Measurements from ENCODE around the gene PSMD13.

PSMD13 gene

DNA sequence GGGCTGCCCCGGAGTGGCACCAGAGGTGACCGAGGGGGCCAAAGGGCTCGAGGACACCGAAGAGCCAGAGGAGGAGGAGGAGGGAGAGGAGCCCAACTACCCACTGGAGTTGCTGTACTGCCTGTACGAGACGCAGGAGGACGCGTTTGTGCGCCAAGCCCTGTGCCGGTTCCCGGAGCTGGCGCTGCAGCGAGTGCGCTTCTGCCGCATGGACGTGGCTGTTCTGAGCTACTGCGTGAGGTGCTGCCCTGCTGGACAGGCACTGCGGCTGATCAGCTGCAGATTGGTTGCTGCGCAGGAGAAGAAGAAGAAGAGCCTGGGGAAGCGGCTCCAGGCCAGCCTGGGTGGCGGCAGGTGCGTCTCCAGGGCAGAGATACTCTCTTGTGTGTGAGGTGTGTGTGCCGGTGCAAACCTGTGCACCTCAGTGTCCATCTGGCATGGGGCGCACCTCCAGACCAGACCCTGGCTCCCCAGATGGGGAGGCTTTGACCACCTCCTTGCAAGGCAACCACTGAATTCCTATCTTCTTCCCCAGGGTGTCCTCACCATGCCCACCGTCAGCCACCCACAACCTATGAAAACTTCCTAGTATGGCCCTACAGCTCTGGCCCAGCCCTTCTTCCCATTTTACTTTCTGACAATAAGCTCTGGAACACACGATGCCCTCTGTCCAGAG is 44.8 kb downstream of the PSMD13 start:
- ChIA-PET POLR2A (no interaction called here), CTCF (no interaction called here)
- TF ChIP-seq SUZ12 (IDR thresholded peaks at IDR 0.05) (no peak), ZNF384 (IDR thresholded peaks at IDR 0.05) (no peak), FOXK2 (IDR thresholded peaks at IDR 0.05) (no peak), SP1 (IDR thresholded peaks at IDR 0.05) (no peak), NFRKB (IDR thresholded peaks at IDR 0.05) (no peak), BHLHE40 (IDR thresholded peaks at IDR 0.05; ENCODE audit: borderline replicate concordance) (no peak), HDGF (IDR thresholded peaks at IDR 0.05; ENCODE audit: borderline replicate concordance) (no peak), LEF1 (IDR thresholded peaks at IDR 0.05; ENCODE audit: borderline replicate concordance) (no peak), FOXM1 (IDR thresholded peaks at IDR 0.05; ENCODE audit: borderline replicate concordance) (no peak), L3MBTL2 (conservative IDR thresholded peaks at IDR 0.05) (no peak), TARDBP (IDR thresholded peaks at IDR 0.05) (no peak), FOXA1 (IDR thresholded peaks at IDR 0.05) (no peak), ELF4 (IDR thresholded peaks at IDR 0.05) (no peak), ARNT (IDR thresholded peaks at IDR 0.05) (no peak), CTBP1 (IDR thresholded peaks at IDR 0.05; ENCODE audit: borderline replicate concordance) (no peak)
- TF ChIP-seq, protein P1, sequence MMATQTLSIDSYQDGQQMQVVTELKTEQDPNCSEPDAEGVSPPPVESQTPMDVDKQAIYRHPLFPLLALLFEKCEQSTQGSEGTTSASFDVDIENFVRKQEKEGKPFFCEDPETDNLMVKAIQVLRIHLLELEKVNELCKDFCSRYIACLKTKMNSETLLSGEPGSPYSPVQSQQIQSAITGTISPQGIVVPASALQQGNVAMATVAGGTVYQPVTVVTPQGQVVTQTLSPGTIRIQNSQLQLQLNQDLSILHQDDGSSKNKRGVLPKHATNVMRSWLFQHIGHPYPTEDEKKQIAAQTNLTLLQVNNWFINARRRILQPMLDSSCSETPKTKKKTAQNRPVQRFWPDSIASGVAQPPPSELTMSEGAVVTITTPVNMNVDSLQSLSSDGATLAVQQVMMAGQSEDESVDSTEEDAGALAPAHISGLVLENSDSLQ (IDR thresholded peaks at IDR 0.05), result no peak
- no peak for DNase-seq (ENCODE audit: extremely low spot score)

DNA sequence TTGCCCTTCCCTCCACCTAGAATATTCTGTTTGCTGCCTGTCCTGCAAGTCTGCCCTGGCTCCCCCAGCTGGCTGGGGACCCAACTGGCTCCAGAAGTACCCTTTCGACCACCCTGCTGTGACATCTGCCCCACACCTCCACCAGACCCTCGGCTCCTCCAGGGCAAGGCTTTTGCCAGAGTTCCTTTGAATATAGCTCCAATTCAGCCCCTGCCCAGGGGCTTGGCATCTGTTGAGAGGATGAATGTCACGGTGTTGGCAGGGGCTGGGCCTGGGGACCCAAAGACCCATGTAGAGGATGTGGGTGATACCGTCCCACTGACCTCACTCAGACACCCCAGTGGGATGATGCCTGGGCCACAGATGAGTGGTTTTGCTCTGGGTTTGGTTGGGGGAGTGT is 45.4 kb downstream of the PSMD13 start:
- TF ChIP-seq ARNT (IDR thresholded peaks at IDR 0.05), result no peak
- TF ChIP-seq FOXA1 (IDR thresholded peaks at IDR 0.05), result no peak
- TF ChIP-seq CTBP1 (IDR thresholded peaks at IDR 0.05; ENCODE audit: borderline replicate concordance), result no peak
- TF ChIP-seq FOXM1 (IDR thresholded peaks at IDR 0.05; ENCODE audit: borderline replicate concordance), result no peak
- TF ChIP-seq ELF4 (IDR thresholded peaks at IDR 0.05), result no peak
- TF ChIP-seq LEF1 (IDR thresholded peaks at IDR 0.05; ENCODE audit: borderline replicate concordance), result no peak
- no peak for TF ChIP-seq ZNF384 (IDR thresholded peaks at IDR 0.05)
- TF ChIP-seq L3MBTL2 (conservative IDR thresholded peaks at IDR 0.05), result no peak
- no peak for TF ChIP-seq SUZ12 (IDR thresholded peaks at IDR 0.05)
- TF ChIP-seq FOXK2 (IDR thresholded peaks at IDR 0.05), result no peak
- CTCF ChIA-PET, result no interaction called here
- DNase-seq (ENCODE audit: extremely low spot score), result no peak
- POLR2A ChIA-PET, result no interaction called here

DNA sequence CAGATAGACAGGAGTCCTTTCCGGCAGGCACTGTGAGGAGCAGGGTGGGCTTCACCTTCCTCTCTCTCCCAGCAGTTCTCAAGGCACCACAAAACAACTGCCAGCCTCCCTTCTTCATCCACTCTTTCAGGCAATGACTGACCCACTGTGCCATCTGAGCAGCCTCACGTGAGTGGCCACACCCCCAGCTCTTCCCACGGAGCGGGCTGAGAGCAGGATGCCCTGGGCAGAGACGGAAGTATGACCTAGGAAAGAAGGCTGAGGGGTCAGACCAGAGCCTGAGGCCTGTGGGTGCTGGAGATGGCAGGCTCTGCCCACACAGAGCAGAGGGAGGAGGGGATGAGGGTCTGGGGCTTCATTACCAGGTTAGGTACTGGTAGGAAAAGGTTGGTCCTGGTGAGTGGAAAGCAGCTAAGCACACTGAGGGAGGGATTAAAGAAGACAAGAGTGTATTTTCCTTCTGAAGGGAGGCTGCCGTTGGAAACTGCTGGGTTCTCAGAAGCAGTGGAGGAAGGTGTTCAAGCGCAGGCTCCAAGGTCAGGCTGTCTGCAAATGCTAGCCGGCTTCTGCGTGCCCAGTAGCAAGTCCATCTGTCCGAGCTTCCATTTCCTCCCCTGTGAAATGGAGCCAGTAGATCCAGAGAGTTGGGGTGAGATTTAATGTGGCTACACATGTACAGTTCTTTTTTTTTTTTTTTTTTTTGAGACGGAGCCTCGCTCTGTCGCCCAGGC is 46.0 kb downstream of the PSMD13 start:
- TF ChIP-seq ELF4 (IDR thresholded peaks at IDR 0.05) (no peak), LEF1 (IDR thresholded peaks at IDR 0.05; ENCODE audit: borderline replicate concordance) (no peak), CTBP1 (IDR thresholded peaks at IDR 0.05; ENCODE audit: borderline replicate concordance) (no peak), FOXM1 (IDR thresholded peaks at IDR 0.05; ENCODE audit: borderline replicate concordance) (no peak)
- TF ChIP-seq, protein P1 (IDR thresholded peaks at IDR 0.05), result no peak
- ChIA-PET POLR2A (no interaction called here), CTCF (no interaction called here)
- no peak for DNase-seq (ENCODE audit: extremely low spot score)

DNA sequence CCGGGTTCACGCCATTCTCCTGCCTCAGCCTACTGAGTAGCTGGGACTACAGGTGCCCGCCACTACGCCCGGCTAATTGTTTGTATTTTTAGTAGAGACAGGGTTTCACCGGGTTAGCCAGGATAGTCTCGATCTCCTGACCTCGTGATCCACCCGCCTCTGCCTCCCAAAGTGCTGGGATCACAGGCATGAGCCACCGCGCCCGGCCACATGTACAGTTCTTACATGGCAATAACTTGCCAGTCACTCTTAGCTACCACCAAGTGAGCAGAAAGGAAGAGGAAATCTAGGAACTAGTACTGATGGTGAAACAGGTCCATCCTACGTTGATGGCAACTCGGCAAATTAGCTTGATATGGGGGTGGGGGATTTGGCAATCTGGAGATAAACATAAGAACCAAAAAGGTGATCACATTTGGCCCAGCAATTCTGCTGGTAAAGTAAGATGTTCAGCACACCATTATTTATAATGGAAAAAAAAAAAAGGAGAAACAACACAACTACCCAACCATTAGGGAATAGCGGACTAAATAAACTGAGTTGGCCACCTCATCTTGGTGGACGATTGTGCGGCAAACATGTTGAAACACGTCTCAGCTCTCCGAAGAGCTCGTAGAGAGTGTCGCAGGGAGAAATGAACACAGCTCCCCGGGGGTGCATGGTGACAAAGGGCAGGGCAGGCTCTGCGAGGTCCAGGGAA is 46.8 kb downstream of the PSMD13 start:
- ChIA-PET CTCF (no interaction called here), POLR2A (no interaction called here)
- no peak for DNase-seq (ENCODE audit: extremely low spot score)
- no peak for TF ChIP-seq TARDBP (IDR thresholded peaks at IDR 0.05)
- no peak for TF ChIP-seq ZNF384 (IDR thresholded peaks at IDR 0.05)
- TF ChIP-seq, protein P1 (IDR thresholded peaks at IDR 0.05), result no peak
- no peak for TF ChIP-seq SP1 (IDR thresholded peaks at IDR 0.05)
- TF ChIP-seq HDGF (IDR thresholded peaks at IDR 0.05; ENCODE audit: borderline replicate concordance), result no peak
- TF ChIP-seq LEF1 (IDR thresholded peaks at IDR 0.05; ENCODE audit: borderline replicate concordance), result no peak
- no peak for TF ChIP-seq L3MBTL2 (conservative IDR thresholded peaks at IDR 0.05)
- no peak for TF ChIP-seq BHLHE40 (IDR thresholded peaks at IDR 0.05; ENCODE audit: borderline replicate concordance)
- TF ChIP-seq ELF4 (IDR thresholded peaks at IDR 0.05), result no peak
- TF ChIP-seq ARNT (IDR thresholded peaks at IDR 0.05), result no peak
- TF ChIP-seq FOXK2 (IDR thresholded peaks at IDR 0.05), result no peak
- TF ChIP-seq SUZ12 (IDR thresholded peaks at IDR 0.05), result no peak
- no peak for TF ChIP-seq NFRKB (IDR thresholded peaks at IDR 0.05)
- TF ChIP-seq FOXA1 (IDR thresholded peaks at IDR 0.05), result no peak
- no peak for TF ChIP-seq FOXM1 (IDR thresholded peaks at IDR 0.05; ENCODE audit: borderline replicate concordance)
- TF ChIP-seq CTBP1 (IDR thresholded peaks at IDR 0.05; ENCODE audit: borderline replicate concordance), result no peak

DNA sequence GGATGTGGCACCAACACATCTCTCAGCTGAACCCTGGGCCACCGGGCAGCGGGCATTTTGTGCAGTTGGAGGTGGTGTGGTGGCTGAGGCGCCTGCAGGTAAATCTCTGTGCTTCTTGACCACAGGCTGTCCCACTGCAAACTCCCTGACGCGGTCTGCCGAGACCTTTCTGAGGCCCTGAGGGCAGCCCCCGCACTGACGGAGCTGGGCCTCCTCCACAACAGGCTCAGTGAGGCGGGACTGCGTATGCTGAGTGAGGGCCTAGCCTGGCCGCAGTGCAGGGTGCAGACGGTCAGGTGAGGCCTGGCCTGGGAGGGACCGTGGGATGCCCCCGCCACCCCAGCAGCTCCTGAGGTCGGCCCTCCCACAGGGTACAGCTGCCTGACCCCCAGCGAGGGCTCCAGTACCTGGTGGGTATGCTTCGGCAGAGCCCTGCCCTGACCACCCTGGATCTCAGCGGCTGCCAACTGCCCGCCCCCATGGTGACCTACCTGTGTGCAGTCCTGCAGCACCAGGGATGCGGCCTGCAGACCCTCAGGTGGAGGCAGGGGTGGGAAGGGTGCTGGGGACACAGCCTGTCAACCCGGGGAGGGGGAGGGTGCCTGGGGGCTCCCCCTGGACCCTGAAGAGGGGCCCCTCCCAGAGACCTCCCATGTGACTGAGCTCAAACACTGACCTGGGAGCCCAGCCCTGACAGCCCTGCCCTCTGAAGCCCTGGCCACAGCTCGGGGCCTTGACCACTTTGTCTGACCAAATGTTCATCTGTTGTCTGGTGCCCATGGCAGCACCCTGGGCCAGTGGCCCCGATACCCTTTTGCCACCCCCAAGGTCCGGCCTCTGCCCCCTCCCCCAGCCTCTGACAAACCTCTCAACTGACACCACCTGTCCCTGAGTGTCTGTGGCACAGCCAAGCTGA is 47.6 kb downstream of the PSMD13 start:
- DNase-seq (ENCODE audit: extremely low spot score), result no peak
- TF ChIP-seq FOXK2 (IDR thresholded peaks at IDR 0.05) (no peak), SUZ12 (IDR thresholded peaks at IDR 0.05) (no peak), FOXA1 (IDR thresholded peaks at IDR 0.05) (no peak), ZNF384 (IDR thresholded peaks at IDR 0.05) (no peak), FOXM1 (IDR thresholded peaks at IDR 0.05; ENCODE audit: borderline replicate concordance) (no peak), SP1 (IDR thresholded peaks at IDR 0.05) (no peak), L3MBTL2 (conservative IDR thresholded peaks at IDR 0.05) (no peak), ARNT (IDR thresholded peaks at IDR 0.05) (no peak), HDGF (IDR thresholded peaks at IDR 0.05; ENCODE audit: borderline replicate concordance) (no peak), BHLHE40 (IDR thresholded peaks at IDR 0.05; ENCODE audit: borderline replicate concordance) (no peak), NFRKB (IDR thresholded peaks at IDR 0.05) (no peak), ELF4 (IDR thresholded peaks at IDR 0.05) (no peak), TARDBP (IDR thresholded peaks at IDR 0.05) (no peak), LEF1 (IDR thresholded peaks at IDR 0.05; ENCODE audit: borderline replicate concordance) (no peak), CTBP1 (IDR thresholded peaks at IDR 0.05; ENCODE audit: borderline replicate concordance) (no peak)
- TF ChIP-seq, protein P1 (IDR thresholded peaks at IDR 0.05), result no peak
- CTCF ChIA-PET, result no interaction called here
- POLR2A ChIA-PET, result no interaction called here

Measured in HEK293T (cell line).